Measurements from ENCODE around the gene TGFBR1.

The TGFBR1 gene

GRCh38 chr9:99125446-99125845 lies 20.5 kb downstream of the TGFBR1 start:
- TF ChIP-seq TEAD4 (IDR thresholded peaks at IDR 0.05) (no peak), NFIC (IDR thresholded peaks at IDR 0.05) (no peak), EGR1 (IDR thresholded peaks at IDR 0.05) (no peak), CEBPB (IDR thresholded peaks at IDR 0.05) (no peak), TCF12 (IDR thresholded peaks at IDR 0.05; ENCODE audit: low read depth) (no peak)

DNA sequence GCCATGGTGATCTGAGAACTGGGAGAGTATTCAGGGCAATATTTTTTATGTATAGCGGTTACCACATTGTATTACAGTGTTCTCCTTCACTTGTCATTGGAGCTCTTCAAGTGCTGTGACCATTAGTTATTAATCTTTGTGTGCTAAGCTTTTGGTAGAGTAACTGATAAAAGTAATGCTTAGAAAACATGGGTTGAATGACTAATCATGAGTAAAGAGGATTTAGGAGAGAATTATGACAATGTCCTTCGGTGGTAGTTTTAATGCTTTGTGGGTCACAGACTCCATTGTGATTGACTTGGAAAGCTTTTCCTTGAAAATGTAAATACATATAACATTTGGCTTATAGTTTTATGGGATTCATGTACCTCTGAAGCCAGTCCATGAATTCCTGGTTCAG lies 21.4 kb downstream of the TGFBR1 start:
- TF ChIP-seq FOXM1 (IDR thresholded peaks at IDR 0.05; ENCODE audit: borderline replicate concordance, low read depth) (no peak), ZBTB7A (IDR thresholded peaks at IDR 0.05; ENCODE audit: low read depth) (no peak), TEAD4 (IDR thresholded peaks at IDR 0.05) (no peak), CREB1 (IDR thresholded peaks at IDR 0.05; ENCODE audit: low read depth) (no peak), YY1 (IDR thresholded peaks at IDR 0.05; ENCODE audit: low read depth) (no peak), EP300 (IDR thresholded peaks at IDR 0.05; ENCODE audit: borderline replicate concordance) (no peak), TAF1 (IDR thresholded peaks at IDR 0.05; ENCODE audit: low read depth) (no peak), TCF12 (IDR thresholded peaks at IDR 0.05; ENCODE audit: low read depth) (no peak), EGR1 (IDR thresholded peaks at IDR 0.05) (no peak), CEBPB (IDR thresholded peaks at IDR 0.05) (no peak)
- TF ChIP-seq, protein P1, sequence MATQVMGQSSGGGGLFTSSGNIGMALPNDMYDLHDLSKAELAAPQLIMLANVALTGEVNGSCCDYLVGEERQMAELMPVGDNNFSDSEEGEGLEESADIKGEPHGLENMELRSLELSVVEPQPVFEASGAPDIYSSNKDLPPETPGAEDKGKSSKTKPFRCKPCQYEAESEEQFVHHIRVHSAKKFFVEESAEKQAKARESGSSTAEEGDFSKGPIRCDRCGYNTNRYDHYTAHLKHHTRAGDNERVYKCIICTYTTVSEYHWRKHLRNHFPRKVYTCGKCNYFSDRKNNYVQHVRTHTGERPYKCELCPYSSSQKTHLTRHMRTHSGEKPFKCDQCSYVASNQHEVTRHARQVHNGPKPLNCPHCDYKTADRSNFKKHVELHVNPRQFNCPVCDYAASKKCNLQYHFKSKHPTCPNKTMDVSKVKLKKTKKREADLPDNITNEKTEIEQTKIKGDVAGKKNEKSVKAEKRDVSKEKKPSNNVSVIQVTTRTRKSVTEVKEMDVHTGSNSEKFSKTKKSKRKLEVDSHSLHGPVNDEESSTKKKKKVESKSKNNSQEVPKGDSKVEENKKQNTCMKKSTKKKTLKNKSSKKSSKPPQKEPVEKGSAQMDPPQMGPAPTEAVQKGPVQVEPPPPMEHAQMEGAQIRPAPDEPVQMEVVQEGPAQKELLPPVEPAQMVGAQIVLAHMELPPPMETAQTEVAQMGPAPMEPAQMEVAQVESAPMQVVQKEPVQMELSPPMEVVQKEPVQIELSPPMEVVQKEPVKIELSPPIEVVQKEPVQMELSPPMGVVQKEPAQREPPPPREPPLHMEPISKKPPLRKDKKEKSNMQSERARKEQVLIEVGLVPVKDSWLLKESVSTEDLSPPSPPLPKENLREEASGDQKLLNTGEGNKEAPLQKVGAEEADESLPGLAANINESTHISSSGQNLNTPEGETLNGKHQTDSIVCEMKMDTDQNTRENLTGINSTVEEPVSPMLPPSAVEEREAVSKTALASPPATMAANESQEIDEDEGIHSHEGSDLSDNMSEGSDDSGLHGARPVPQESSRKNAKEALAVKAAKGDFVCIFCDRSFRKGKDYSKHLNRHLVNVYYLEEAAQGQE (IDR thresholded peaks at IDR 0.05; ENCODE audit: low read depth) = no peak
- TF ChIP-seq, protein P2, sequence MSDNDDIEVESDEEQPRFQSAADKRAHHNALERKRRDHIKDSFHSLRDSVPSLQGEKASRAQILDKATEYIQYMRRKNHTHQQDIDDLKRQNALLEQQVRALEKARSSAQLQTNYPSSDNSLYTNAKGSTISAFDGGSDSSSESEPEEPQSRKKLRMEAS (IDR thresholded peaks at IDR 0.05) = no peak
- TF ChIP-seq, protein P3, sequence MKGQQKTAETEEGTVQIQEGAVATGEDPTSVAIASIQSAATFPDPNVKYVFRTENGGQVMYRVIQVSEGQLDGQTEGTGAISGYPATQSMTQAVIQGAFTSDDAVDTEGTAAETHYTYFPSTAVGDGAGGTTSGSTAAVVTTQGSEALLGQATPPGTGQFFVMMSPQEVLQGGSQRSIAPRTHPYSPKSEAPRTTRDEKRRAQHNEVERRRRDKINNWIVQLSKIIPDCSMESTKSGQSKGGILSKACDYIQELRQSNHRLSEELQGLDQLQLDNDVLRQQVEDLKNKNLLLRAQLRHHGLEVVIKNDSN (IDR thresholded peaks at IDR 0.05) = no peak

DNA sequence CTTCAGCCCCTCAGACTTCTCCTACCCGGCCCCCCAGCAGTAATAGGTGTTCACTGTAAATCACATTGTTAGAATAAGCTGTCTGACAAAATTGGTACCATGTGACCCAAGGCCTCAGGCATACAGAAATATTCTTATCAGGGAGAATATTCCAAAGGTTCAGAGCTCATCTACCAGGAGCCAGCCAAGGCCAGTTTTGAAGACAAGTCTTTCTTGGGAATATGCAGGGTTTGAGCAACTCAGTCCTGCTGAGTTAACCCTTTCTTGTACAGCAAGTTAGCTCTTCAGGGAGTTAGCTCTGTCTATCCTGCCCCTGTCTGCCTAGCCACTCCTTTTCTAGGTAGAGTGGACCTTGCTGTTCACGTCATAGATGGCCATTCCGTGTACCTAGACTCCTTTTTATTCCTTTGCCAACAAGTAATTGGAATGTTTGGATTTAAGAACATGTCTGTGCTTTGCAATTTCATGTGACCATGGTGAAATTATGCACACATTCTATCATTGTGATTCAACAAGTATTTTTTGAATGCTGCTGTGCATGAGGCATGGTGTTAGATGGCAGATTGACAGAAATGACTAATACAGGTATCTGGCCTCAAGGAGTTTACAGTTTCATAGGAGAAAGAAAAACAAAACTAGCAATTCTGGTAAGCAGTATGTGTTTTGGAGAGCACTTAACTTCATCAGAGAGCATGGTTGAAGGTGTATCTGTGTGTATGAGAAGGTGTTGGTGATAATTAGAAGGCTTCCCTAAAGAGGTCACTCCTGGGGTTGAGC lies 22.6 kb downstream of the TGFBR1 start:
- TF ChIP-seq TCF12 (IDR thresholded peaks at IDR 0.05; ENCODE audit: low read depth) (no peak), RAD21 (IDR thresholded peaks at IDR 0.05; ENCODE audit: low read depth) (no peak), EGR1 (IDR thresholded peaks at IDR 0.05) (no peak), EP300 (IDR thresholded peaks at IDR 0.05; ENCODE audit: borderline replicate concordance) (no peak), TEAD4 (IDR thresholded peaks at IDR 0.05) (no peak), TAF1 (IDR thresholded peaks at IDR 0.05; ENCODE audit: low read depth) (no peak), CEBPB (IDR thresholded peaks at IDR 0.05) (no peak), FOXM1 (IDR thresholded peaks at IDR 0.05; ENCODE audit: borderline replicate concordance, low read depth) (no peak)
- TF ChIP-seq, protein P2 (IDR thresholded peaks at IDR 0.05) = no peak
- TF ChIP-seq, protein P1 (IDR thresholded peaks at IDR 0.05; ENCODE audit: low read depth) = no peak

DNA sequence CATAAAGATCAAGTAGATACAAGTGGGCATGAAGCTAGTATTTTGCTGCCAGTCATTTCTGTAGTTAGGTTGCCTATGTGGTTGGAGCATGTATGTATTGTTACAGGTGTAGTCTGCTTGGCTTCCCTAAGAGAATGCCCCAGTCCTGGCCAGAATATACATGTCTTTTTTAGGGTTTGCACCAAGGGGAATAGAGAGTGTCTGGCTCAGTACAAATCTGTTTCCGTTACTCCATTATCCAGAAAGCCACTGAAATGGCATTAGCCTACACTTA lies 23.2 kb downstream of the TGFBR1 start:
- TF ChIP-seq TEAD4 (IDR thresholded peaks at IDR 0.05) = no peak
- TF ChIP-seq TAF1 (IDR thresholded peaks at IDR 0.05; ENCODE audit: low read depth) = no peak
- TF ChIP-seq EGR1 (IDR thresholded peaks at IDR 0.05) = no peak
- no peak for TF ChIP-seq YY1 (IDR thresholded peaks at IDR 0.05; ENCODE audit: low read depth)
- TF ChIP-seq CEBPB (IDR thresholded peaks at IDR 0.05) = no peak
- TF ChIP-seq FOXM1 (IDR thresholded peaks at IDR 0.05; ENCODE audit: borderline replicate concordance, low read depth) = no peak
- no peak for TF ChIP-seq TCF12 (IDR thresholded peaks at IDR 0.05; ENCODE audit: low read depth)

GRCh38 chr9:99129091-99129490 lies 24.2 kb downstream of the TGFBR1 start:
- TF ChIP-seq YY1 (IDR thresholded peaks at IDR 0.05; ENCODE audit: low read depth) (no peak), ZBTB7A (IDR thresholded peaks at IDR 0.05; ENCODE audit: low read depth) (no peak), EGR1 (IDR thresholded peaks at IDR 0.05) (no peak), NFIC (IDR thresholded peaks at IDR 0.05) (no peak), RAD21 (IDR thresholded peaks at IDR 0.05; ENCODE audit: low read depth) (no peak), TAF1 (IDR thresholded peaks at IDR 0.05; ENCODE audit: low read depth) (no peak), TEAD4 (IDR thresholded peaks at IDR 0.05) (no peak), CREB1 (IDR thresholded peaks at IDR 0.05; ENCODE audit: low read depth) (no peak)
- TF ChIP-seq, protein P3 (IDR thresholded peaks at IDR 0.05) = no peak
- TF ChIP-seq, protein P2 (IDR thresholded peaks at IDR 0.05) = no peak

- no peak for TF ChIP-seq YY1 (IDR thresholded peaks at IDR 0.05; ENCODE audit: low read depth)
- TF ChIP-seq FOXM1 (IDR thresholded peaks at IDR 0.05; ENCODE audit: borderline replicate concordance, low read depth) = no peak
- TF ChIP-seq CEBPB (IDR thresholded peaks at IDR 0.05) = no peak
- no peak for TF ChIP-seq ZBTB7A (IDR thresholded peaks at IDR 0.05; ENCODE audit: low read depth)
- TF ChIP-seq EP300 (IDR thresholded peaks at IDR 0.05; ENCODE audit: borderline replicate concordance) = no peak
- TF ChIP-seq, protein P2 (IDR thresholded peaks at IDR 0.05) = no peak
- TF ChIP-seq TAF1 (IDR thresholded peaks at IDR 0.05; ENCODE audit: low read depth) = no peak
- no peak for TF ChIP-seq RAD21 (IDR thresholded peaks at IDR 0.05; ENCODE audit: low read depth)
- TF ChIP-seq CREB1 (IDR thresholded peaks at IDR 0.05; ENCODE audit: low read depth) = no peak
- TF ChIP-seq, protein P3 (IDR thresholded peaks at IDR 0.05) = no peak
- no peak for TF ChIP-seq NFIC (IDR thresholded peaks at IDR 0.05)
- no peak for TF ChIP-seq TCF12 (IDR thresholded peaks at IDR 0.05; ENCODE audit: low read depth)
- no peak for TF ChIP-seq TEAD4 (IDR thresholded peaks at IDR 0.05)
- TF ChIP-seq EGR1 (IDR thresholded peaks at IDR 0.05) = no peak
- TF ChIP-seq, protein P1 (IDR thresholded peaks at IDR 0.05; ENCODE audit: low read depth) = no peak
These were observed 25.2 kb downstream of the TGFBR1 start for GRCh38 chr9:99130069-99130468.
